Epithelial cell of esophagus (primary cell): ENCODE measurements around the gene TMTC3.

Source experiments
- DNase-seq: peaks from one replicate; pipeline ENCODE4 v3.0.0; 2010; ENCODE audit warnings: low read depth
- H3K4me3 ChIP-seq: 2 replicates; pipeline ENCODE4 v1.5.1; 2011; ENCODE audit warnings: mild to moderate bottlenecking, low read length, control low read depth
- CTCF ChIP-seq: IDR thresholded peaks from 2 replicates; pipeline ENCODE4 v1.5.1; 2011; ENCODE audit warnings: low read depth, mild to moderate bottlenecking, low read length, control low read depth, inconsistent platforms; ENCODE audit not compliant: insufficient read depth; ENCODE audit errors: missing control alignments

Gene TMTC3

DNA sequence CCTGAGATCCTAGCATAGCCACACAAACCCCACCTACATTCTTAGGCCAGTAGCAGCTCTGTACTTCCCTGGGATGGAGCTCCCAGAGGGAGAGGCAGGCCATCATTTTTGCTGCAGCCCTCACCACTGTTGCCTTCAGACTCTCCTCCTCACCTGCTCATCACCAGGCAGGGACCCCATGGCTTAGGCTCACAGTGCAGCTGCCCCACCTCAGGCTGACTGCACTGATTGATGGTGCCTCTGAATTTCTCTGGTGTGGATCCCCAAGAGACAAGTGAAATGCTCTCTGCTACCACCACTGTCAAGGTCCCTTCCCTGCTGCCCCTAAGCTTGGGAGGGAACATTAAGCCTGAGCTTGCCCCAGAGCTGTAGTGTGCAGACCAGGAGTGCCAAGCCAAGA lies 76.2 kb downstream of the TMTC3 start:
- no peak overlapping the region for H3K4me3 ChIP-seq
- TF ChIP-seq CTCF, result no peak
- no peak for DNase-seq

DNA sequence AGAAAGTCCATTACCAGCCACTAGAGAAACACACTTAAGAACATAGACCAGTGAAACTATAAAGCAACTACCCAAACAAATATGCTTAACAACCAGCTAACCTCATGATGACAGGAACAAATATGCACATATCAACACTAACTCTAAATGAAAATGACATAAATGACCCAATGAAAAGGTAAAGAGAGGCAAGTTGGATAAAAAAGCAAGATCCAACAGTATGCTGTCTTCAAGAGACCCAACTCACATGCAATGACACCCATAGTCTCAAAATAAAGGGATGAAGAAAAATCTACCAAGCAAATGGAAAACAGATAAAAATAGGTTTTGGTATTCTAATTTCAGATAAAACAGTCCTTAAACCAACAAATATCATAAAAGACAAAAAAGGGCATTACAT lies 77.8 kb downstream of the TMTC3 start:
- DNase-seq, result no peak
- H3K4me3 ChIP-seq, result no peak overlapping the region
- TF ChIP-seq CTCF, result no peak

DNA sequence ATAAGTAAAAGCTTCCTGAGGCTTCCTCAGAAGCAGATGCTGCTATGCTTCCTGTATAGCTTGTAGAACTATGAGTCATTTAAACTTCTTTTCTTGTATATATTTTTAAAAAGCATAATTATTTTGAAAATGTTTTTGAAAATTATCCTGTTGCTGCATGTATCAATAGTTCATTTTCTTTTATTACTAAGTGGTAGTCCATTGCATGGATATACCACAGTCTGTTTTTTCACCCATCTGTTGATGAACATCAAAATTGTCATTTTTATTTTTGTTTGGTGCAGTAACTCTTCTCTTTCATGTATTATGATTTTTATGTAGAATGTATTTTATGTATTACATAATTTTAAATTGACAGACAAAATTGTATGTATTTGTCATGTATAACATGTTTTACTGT lies 81.4 kb downstream of the TMTC3 start:
- no peak for DNase-seq
- TF ChIP-seq CTCF, result no peak
- no peak overlapping the region for H3K4me3 ChIP-seq

DNA sequence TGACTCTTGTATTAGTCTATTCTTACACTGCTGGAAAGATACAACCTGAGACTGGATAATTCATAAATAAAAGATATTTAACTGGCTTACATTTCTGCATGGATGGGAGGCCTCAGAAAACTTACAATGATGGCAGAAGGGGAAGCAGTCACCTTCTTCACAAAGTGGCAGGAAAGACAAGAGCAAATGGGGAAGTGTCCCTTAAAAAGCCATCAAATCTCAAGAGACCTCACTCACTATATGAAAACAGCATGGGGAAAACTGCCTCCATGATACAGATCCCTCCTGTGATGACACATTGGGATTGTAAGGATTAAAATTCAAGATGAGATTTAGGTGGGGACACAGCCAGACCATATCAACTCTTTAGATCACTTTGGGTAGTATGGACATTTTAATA lies 83.7 kb downstream of the TMTC3 start:
- no peak for DNase-seq
- TF ChIP-seq CTCF, result no peak
- no peak overlapping the region for H3K4me3 ChIP-seq

GRCh38 chr12:88227263-88227662 lies 85.2 kb downstream of the TMTC3 start:
- TF ChIP-seq CTCF, result no peak
- no peak overlapping the region for H3K4me3 ChIP-seq
- DNase-seq, result no peak

DNA sequence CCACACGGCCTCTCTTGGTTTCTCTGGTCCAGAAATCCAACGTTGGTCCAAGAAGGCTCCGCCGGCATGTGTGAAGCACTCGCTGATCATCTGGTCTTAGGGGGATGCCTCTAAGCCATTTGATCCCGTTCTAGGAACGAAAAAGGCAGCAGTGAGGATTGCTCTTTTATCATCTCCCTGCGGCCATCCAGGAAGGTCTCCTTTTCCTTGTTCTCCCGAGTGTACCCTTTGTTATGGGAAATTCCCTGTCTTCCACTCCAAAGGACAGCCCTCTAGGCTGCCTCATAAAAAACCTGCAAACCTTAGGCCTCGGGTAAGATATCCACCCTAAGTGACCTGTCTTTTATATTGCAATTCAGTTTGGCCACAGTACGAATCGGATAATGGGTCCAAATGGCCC lies 85.8 kb downstream of the TMTC3 start:
- no peak for DNase-seq
- H3K4me3 ChIP-seq, result no peak overlapping the region
- no peak for TF ChIP-seq CTCF

GRCh38 chr12:88228720-88229119 lies 86.6 kb downstream of the TMTC3 start:
- H3K4me3 ChIP-seq, result no peak overlapping the region
- DNase-seq, result no peak
- TF ChIP-seq CTCF, result no peak
